Stimulated activated CD4-positive, alpha-beta T cell treated with anti-CD3 and anti-CD28 coated beads, Interleukin-15, amount 100 ng/mL, for 48 hours (primary cell): ENCODE measurements around the gene NPIPB2.

Experiments
- DNase-seq, 2 donors: peaks; one replicate each; pipeline ENCODE4 v3.0.0-alpha.2; 2020; ENCODE audit warnings: low read depth in 2 of 2

NPIPB2 gene

GRCh38 chr16:11903906-11904305, 37.9 kb downstream of the NPIPB2 start:
- DNase-seq, result no peak

GRCh38 chr16:11901091-11901490, 40.8 kb downstream of the NPIPB2 start:
- DNase-seq, result no peak

GRCh38 chr16:11896486-11897176, 45.2 kb downstream of the NPIPB2 start:
- DNase-seq, result no peak

GRCh38 chr16:11893571-11893970, 48.3 kb downstream of the NPIPB2 start:
- DNase-seq, result no peak

- DNase-seq, result no peak
Observed at GRCh38 chr16:11892761-11893160, 49.1 kb downstream of the NPIPB2 start.

- DNase-seq, result no peak
Observed at GRCh38 chr16:11890231-11890965, 51.4 kb downstream of the NPIPB2 start.

- DNase-seq, result no peak
Observed at GRCh38 chr16:11886881-11887280, 55.0 kb downstream of the NPIPB2 start.

GRCh38 chr16:11884035-11884434, 57.8 kb downstream of the NPIPB2 start:
- DNase-seq, result no peak

GRCh38 chr16:11880007-11880406, 61.8 kb downstream of the NPIPB2 start:
- DNase-seq, result no peak

GRCh38 chr16:11877374-11877773, 64.5 kb downstream of the NPIPB2 start:
- DNase-seq, result no peak
